ENCODE data around the gene GSTP1. TPM values are rescaled to one million over a fixed set of nuclear protein-coding genes. Genes with fewer than 3 reads are reported as not detected.

GSTP1 gene
- total RNA-seq, 4 donors from 2014 or later: 399 to 826 (median 474) TPM

GRCh38 chr11:67556244-67556643 is 27.4 kb upstream of the GSTP1 start:
- TF ChIP-seq CTCF (IDR thresholded peaks at IDR 0.05; ENCODE audit: low read depth): no peak

GRCh38 chr11:67558084-67558772 is 25.4 kb upstream of the GSTP1 start:
- no peak for TF ChIP-seq CTCF (IDR thresholded peaks at IDR 0.05; ENCODE audit: low read depth)

- TF ChIP-seq CTCF (IDR thresholded peaks at IDR 0.05; ENCODE audit: low read depth): no peak
These were observed 21.5 kb upstream of the GSTP1 start for GRCh38 chr11:67561971-67562619.

GRCh38 chr11:67562963-67563704 is 20.5 kb upstream of the GSTP1 start:
- no peak for TF ChIP-seq CTCF (IDR thresholded peaks at IDR 0.05; ENCODE audit: low read depth)

- no peak for TF ChIP-seq CTCF (IDR thresholded peaks at IDR 0.05; ENCODE audit: low read depth)
These were observed 19.4 kb upstream of the GSTP1 start for GRCh38 chr11:67564230-67564629.

GRCh38 chr11:67571443-67571842 is 12.2 kb upstream of the GSTP1 start:
- no peak for TF ChIP-seq CTCF (IDR thresholded peaks at IDR 0.05; ENCODE audit: low read depth)

- TF ChIP-seq CTCF (IDR thresholded peaks at IDR 0.05; ENCODE audit: low read depth): no peak
These were observed 11.3 kb upstream of the GSTP1 start for GRCh38 chr11:67572305-67572704.

Measured in subcutaneous adipose tissue (tissue), 4 donors.